B cell (primary cell): ENCODE data around the gene GPR137.
A peak's percentile ranks its signal among the peaks of the same experiment; 100 is the strongest.

Experiments used
- EZH2 ChIP-seq: IDR thresholded peaks from 2 replicates; pipeline ENCODE4 v1.6.1; 2012; ENCODE audit warnings: borderline replicate concordance, low read depth, mild to moderate bottlenecking, moderate library complexity, low read length; ENCODE audit not compliant: insufficient read depth, poor library complexity, severe bottlenecking
- TF ChIP-seq, protein P1 (sequence below): fragments of 200-600 bp; IDR thresholded peaks from one replicate; pipeline ENCODE4 v1.8.0; 2022; ENCODE audit warnings: antibody characterized with exemption, mild to moderate bottlenecking

DNA sequence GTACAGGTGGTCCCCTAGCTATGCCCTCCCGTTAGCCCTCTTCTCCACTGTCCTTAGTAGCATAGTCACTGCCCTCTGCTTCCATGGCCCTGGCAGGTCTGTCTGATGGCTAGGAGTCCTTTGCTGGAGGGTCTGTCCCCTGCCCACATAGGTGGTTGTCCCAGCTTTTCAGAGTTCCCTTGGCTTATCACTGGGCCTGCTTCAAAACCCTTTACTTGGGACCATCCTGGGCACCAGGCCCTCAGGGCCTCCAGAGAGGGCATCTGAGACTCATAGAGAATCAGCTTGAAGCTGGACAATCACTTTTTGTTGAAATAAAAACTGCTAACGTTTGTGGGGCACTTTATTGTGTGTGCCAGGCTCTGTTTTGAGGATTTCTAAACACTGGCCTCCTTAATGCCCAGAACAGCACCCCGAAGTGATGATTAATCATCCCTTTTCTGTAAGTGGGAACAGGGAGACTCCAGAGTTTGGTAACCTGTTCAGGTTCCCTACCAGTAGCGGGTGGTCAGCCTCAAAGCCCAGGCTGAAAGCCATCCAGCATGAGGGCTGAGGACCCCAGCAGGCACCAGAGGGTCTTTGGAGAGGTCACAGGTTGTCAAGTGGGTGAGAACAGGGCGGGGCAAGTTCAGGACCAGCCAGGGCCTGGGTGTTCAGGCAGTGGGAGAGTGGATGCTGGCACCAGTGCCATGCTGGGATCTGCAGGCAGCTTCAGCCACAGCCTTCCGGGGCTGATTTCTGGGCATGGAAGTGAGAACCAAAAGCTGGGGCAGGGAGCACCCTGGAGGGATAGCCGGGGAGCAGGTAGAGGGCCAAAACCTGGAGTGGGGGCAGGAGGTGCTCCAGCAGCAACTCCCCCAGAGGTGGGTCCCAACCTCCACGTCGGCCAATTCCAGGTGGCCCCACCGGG lies 5.0 kb downstream of the GPR137 start:
- TF ChIP-seq, protein P1, sequence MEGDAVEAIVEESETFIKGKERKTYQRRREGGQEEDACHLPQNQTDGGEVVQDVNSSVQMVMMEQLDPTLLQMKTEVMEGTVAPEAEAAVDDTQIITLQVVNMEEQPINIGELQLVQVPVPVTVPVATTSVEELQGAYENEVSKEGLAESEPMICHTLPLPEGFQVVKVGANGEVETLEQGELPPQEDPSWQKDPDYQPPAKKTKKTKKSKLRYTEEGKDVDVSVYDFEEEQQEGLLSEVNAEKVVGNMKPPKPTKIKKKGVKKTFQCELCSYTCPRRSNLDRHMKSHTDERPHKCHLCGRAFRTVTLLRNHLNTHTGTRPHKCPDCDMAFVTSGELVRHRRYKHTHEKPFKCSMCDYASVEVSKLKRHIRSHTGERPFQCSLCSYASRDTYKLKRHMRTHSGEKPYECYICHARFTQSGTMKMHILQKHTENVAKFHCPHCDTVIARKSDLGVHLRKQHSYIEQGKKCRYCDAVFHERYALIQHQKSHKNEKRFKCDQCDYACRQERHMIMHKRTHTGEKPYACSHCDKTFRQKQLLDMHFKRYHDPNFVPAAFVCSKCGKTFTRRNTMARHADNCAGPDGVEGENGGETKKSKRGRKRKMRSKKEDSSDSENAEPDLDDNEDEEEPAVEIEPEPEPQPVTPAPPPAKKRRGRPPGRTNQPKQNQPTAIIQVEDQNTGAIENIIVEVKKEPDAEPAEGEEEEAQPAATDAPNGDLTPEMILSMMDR = no peak
- TF ChIP-seq EZH2 = peak; percentile 48
